Medulla oblongata (tissue), 1 donor: ENCODE data around the gene KRT74.
"Not testable (repeated sequence)": the region's sequence is repeated elsewhere in the genome, so short reads cannot be mapped to it uniquely, and the experiment has no call there.

ENCODE experiments used
- DNase-seq: peaks from one replicate; pipeline ENCODE4 v3.0.0-alpha.2; 2015; ENCODE audit errors: extremely low spot score

The KRT74 gene

GRCh38 chr12:52603314-52603713, 29.7 kb upstream of the KRT74 start:
- no peak for DNase-seq

- no peak for DNase-seq
Measured at GRCh38 chr12:52602552-52602951, 28.9 kb upstream of the KRT74 start.

DNA sequence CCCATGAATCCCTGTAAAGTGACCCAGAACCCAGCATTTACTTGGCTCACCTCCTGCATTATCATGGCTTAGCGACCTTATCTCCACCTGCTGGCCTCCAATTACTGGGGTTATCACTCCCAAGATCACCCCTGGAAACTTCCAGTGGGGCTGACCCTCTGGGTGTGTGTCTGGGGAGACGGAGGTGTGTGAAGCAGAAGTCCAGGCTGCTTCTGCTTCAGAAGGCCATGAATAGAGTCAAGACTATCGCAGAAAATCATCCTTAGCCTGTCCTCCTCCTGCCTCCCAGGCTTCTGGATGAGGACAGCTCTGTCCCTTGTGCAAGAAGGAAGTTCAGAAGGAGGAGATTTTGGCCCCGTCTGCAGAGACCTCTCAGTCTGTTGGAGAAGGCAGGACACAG, 28.0 kb upstream of the KRT74 start:
- DNase-seq, result no peak

GRCh38 chr12:52600941-52601481, 27.4 kb upstream of the KRT74 start, which contains the start of gene KRT72:
Gene KRT72 (minus strand): TSS chr12:52601463. CDS start chr12:52601452, 11 bp downstream.
- no peak for DNase-seq

DNA sequence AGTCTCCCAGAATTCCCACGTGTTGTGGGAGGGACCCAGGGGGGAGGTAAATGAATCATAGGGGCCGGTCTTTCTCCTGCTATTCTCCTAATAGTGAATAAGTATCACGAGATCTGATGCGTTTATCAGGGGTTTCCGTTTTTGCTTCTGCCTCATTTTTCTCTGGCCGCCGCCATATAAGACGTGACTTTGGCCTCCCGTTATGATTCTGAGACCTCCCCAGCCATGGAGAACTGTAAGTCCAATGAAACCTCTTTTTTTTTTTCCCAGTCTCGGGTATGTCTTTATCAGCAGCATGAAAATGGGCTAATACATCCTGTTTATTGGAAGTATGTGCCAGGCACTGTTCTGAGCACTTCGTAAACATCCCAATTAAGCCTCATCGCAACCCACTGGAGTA, 26.8 kb upstream of the KRT74 start:
- no peak for DNase-seq

GRCh38 chr12:52600071-52600470, 26.4 kb upstream of the KRT74 start:
- DNase-seq, result no peak

- no peak for DNase-seq
Measured at GRCh38 chr12:52598966-52599365, 25.3 kb upstream of the KRT74 start.

- DNase-seq, result not testable (repeated sequence)
Measured at GRCh38 chr12:52594237-52594636, 20.6 kb upstream of the KRT74 start.

DNA sequence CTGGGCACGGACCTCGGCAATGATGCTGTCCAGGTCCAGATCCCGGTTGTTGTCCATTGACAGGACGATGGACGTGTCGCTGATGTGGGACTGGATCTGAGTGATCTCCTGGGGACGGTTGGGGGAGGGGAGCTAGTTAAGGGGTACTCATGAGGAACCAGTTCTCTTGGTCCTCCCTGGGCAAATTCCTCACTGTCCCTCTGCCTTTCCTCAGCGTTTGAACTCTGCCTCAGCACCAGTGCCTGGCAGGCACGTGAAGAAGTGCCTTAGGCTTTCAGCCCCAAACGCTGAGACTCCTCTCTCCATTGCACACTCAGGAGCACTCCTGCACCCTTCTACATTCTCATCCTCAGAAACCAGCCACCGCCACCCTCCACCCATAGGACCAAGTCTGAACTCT, 17.9 kb upstream of the KRT74 start:
- DNase-seq, result no peak

- no peak for DNase-seq
Measured at GRCh38 chr12:52590021-52590420, 16.4 kb upstream of the KRT74 start.

GRCh38 chr12:52587563-52587962, 13.9 kb upstream of the KRT74 start:
- DNase-seq, result no peak

DNA sequence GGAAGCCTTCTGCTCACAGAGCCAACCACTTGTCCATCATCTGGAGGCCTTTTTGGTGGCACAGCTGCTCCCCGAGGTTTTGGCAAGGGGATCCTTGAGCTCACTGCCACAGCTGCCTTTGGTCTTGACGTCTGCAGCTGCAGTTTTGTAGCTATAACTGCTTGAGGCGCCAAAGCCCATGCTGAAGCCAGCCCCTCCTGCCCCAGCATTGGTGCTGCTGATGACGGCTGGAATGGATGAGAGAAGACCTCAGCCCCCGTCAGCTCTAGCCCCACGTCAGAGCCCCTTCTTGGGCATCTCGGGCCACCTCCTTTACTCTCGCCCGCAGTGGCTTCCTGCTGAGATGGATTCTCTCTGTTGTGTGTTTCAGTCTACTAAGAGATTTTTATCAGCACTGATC, 12.3 kb upstream of the KRT74 start:
- no peak for DNase-seq

DNA sequence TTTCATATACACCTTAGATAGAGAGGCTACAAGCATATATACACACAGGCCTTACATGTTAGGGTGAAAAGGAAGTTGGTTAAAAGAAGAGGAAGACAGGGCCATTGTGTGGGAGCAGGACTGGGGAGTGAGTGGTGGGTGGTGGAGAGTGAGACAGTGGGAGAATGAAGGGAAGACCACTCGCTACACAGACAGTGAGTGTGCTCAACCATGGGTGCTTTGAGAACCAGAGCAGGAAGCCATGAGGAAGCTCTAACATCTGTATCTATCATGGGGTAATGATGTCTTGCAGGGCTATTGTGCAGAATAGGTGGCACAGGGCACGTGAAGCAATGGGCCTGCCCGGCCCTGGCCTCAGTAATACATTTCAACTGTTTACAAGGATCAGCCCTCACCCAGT, 11.4 kb upstream of the KRT74 start:
- DNase-seq, result no peak

GRCh38 chr12:52584156-52584682, 10.6 kb upstream of the KRT74 start:
- DNase-seq, result no peak

DNA sequence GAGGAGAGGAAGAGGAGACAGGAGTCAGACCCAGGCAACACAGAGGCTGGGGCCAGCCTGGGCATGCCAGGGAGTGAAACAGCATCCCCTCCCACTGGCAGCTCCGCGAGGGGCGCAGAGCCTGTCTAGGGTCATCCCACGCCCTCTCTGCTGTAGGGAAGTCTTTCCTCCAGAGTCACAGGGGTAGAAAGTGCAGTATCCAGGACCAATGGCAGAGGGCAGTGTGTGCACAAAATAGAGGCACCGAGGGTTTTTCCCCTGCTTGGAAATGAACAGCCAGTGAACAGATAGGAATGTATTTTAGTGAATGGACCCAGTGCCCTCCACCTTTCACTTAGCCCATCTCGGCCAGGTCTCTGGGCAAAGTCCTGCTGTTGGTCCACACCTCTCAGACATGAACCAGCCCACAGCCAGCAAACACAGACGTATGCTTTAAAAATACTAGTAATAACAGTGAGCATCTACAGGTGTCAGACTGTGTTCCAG, 9.4 kb upstream of the KRT74 start:
- peak; percentile 77 for DNase-seq

DNA sequence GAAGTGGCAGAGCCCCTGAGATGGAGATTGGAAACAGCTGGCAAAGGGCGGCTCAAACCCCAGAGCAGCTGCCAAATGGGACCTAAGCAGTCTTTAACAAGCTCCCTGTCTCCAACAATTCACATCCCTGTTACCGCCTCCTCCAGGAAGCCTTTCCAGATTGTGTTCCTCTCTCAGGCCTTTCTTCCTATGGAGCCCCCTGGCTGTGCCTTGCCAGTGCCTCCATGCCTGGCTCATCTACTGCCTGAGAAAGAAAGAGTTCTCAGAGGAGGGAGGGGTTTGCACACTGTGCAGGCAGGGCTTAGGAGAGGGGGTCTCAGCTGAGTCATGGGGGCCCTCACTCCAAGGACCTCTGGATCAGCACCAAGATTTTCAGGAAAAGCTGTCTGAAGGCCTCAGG, 8.8 kb upstream of the KRT74 start:
- no peak for DNase-seq

DNA sequence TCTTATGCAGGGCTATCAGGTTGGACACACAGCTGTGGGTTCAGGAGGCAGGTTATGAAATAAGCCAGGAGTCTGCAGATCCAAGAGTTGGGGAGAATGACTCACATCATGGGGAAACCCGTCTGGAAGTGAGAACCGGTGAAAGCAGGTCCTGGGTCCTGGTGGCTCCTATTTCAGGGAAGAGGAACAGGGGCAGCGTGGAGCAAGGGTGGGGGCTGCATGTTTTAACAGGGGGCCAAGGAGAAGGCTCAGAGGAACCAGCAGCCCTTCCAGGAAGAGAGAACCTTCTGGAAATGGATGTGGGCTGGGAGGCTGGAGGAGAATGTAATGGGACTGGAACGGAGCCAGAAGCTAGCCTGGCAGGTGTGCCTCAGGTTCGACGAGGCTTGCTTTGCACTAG, 7.8 kb upstream of the KRT74 start:
- no peak for DNase-seq

GRCh38 chr12:52581066-52581465, 7.4 kb upstream of the KRT74 start:
- no peak for DNase-seq

DNA sequence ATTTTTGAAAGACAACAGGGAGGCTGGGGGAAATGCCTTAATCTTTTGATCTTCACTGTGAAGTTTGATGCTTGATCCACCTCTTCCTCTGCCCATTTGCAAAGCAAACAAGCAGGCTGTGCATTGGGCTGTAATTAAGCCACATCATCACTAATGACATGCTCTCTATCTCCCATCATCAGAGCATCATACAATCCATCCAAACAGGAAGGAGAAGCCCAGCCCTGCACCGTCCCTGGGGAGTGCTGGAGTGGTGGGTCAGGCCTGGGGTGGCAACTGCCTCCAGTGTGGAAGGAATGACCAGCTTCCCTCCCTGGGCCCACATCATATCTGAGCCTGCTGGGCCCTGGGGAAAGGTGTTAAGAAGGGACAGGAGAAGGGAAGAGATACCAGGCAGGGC, 6.9 kb upstream of the KRT74 start:
- no peak for DNase-seq

DNA sequence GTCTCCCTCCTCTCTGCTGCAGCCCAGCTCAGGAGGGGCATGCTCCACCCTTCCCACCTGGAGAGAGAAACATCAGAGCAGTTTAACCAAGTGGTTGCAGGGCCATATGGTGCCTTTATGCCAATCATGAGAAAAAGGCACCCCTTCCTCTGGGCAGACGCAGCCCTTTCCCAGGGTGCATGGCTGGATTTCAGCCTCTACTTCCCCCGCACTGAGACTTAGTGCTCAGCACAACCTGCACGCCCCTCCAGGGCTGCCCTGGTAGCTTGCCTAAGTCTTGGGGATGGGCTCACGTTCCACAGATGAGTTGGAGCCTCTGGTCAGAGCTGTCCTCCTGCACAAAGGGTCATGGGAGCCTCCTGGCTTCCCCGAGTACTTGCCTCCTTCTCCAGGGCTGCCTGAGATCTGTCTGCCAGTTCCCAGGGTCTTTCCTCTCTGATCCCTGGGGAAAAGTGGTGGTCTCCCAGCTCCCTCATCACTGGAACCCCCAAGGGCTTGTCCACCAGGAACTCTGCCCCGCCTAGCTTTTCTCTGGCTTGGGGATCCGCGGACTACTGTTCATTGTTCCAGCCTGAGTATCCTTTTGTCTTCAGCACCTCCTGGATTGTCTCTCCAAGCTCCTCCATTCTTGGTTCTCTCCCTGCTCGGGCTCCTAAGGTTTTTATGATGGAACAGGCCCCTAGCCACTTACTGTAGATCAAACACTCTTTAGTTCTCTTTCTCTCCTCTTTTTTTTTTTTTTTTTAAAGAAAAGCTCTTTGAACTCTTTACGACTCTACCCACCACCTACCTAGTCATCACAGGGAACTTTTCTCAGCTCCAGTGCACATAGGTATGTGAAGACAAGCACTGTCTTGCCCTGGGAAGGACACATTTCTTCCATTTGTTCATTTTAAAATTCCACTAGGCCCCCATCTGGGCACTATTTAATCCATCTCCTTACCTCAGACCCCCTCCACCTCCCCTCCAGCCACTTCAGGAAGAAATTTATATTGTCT, 6.1 kb upstream of the KRT74 start:
- no peak for DNase-seq

- DNase-seq, result no peak
Measured at GRCh38 chr12:52578469-52578868, 4.8 kb upstream of the KRT74 start.

- no peak for DNase-seq
Measured at GRCh38 chr12:52577316-52577715, 3.7 kb upstream of the KRT74 start.

- no peak for DNase-seq
Measured at GRCh38 chr12:52575948-52576347, 2.3 kb upstream of the KRT74 start.
